AG04449 (cell line): ENCODE data around the gene SPOCK3.

Source experiments
- CTCF ChIA-PET: fragments of 350-600 bp; formaldehyde crosslinking; extraction: SDS; loops from one replicate; lab custom pipeline; 2021; ENCODE audit warnings: antibody characterized with exemption; lab: Yijun Ruan, JAX
- POLR2A ChIA-PET: fragments of 400-600, 350-600 bp; formaldehyde crosslinking; extraction: SDS; loops from one replicate; lab custom pipeline; 2020; ENCODE audit warnings: antibody characterized with exemption, inconsistent platforms; lab: Yijun Ruan, JAX
- DNase-seq: peaks from one replicate; pipeline ENCODE4 v3.0.0-alpha.2; 2010; ENCODE audit warnings: low read depth, low spot score
- H3K4me3 ChIP-seq: 2 replicates; pipeline ENCODE4 v1.5.1; 2011; ENCODE audit warnings: low read depth, mild to moderate bottlenecking, control low read depth, low read length
- CTCF ChIP-seq: IDR thresholded peaks from one replicate; pipeline ENCODE4 v1.5.1; 2011; ENCODE audit warnings: mild to moderate bottlenecking, moderate library complexity, low read length, control low read depth, inconsistent platforms; ENCODE audit not compliant: insufficient read depth; ENCODE audit errors: missing control alignments

The SPOCK3 gene

GRCh38 chr4:167150587-167150986, 83.7 kb downstream of the SPOCK3 start:
- no peak overlapping the region for H3K4me3 ChIP-seq
- no peak for TF ChIP-seq CTCF
- DNase-seq, result no peak
- POLR2A ChIA-PET, result no interaction called here
- CTCF ChIA-PET, result no interaction called here

- no peak overlapping the region for H3K4me3 ChIP-seq
- TF ChIP-seq CTCF, result no peak
- POLR2A ChIA-PET, result no interaction called here
- no peak for DNase-seq
- CTCF ChIA-PET, result no interaction called here
Observed at GRCh38 chr4:167144605-167145004, 89.7 kb downstream of the SPOCK3 start.

GRCh38 chr4:167143018-167143417, 91.3 kb downstream of the SPOCK3 start:
- H3K4me3 ChIP-seq, result no peak overlapping the region
- POLR2A ChIA-PET, result no interaction called here
- CTCF ChIA-PET, result no interaction called here
- TF ChIP-seq CTCF, result no peak
- no peak for DNase-seq

- DNase-seq, result no peak
- no peak overlapping the region for H3K4me3 ChIP-seq
- ChIA-PET POLR2A (no interaction called here), CTCF (no interaction called here)
- no peak for TF ChIP-seq CTCF
Observed at GRCh38 chr4:167136270-167136669, 98.0 kb downstream of the SPOCK3 start.

GRCh38 chr4:167129146-167129545, 105.1 kb downstream of the SPOCK3 start:
- no peak for TF ChIP-seq CTCF
- ChIA-PET CTCF (no interaction called here), POLR2A (no interaction called here)
- no peak overlapping the region for H3K4me3 ChIP-seq
- DNase-seq, result no peak

GRCh38 chr4:167119392-167119791, 114.9 kb downstream of the SPOCK3 start:
- ChIA-PET CTCF (no interaction called here), POLR2A (no interaction called here)
- TF ChIP-seq CTCF, result no peak
- DNase-seq, result no peak
- no peak overlapping the region for H3K4me3 ChIP-seq
